Hair follicle dermal papilla cell (primary cell): ENCODE results near the gene FYB1. TPM values are rescaled to one million over a fixed set of nuclear protein-coding genes. Genes with fewer than 3 reads are reported as not detected.

Source experiments
- total RNA-seq: library from RNA; depleted of rRNA; stranded (reverse); fragments of >200 nt; gene quantifications from 2 replicates; pipeline ENCODE4 v1.2.3, GENCODE V29; 2012

The FYB1 gene, protein sequence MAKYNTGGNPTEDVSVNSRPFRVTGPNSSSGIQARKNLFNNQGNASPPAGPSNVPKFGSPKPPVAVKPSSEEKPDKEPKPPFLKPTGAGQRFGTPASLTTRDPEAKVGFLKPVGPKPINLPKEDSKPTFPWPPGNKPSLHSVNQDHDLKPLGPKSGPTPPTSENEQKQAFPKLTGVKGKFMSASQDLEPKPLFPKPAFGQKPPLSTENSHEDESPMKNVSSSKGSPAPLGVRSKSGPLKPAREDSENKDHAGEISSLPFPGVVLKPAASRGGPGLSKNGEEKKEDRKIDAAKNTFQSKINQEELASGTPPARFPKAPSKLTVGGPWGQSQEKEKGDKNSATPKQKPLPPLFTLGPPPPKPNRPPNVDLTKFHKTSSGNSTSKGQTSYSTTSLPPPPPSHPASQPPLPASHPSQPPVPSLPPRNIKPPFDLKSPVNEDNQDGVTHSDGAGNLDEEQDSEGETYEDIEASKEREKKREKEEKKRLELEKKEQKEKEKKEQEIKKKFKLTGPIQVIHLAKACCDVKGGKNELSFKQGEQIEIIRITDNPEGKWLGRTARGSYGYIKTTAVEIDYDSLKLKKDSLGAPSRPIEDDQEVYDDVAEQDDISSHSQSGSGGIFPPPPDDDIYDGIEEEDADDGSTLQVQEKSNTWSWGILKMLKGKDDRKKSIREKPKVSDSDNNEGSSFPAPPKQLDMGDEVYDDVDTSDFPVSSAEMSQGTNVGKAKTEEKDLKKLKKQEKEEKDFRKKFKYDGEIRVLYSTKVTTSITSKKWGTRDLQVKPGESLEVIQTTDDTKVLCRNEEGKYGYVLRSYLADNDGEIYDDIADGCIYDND
- 0.12 and 0.32 TPM in 2 replicates for total RNA-seq

DNA sequence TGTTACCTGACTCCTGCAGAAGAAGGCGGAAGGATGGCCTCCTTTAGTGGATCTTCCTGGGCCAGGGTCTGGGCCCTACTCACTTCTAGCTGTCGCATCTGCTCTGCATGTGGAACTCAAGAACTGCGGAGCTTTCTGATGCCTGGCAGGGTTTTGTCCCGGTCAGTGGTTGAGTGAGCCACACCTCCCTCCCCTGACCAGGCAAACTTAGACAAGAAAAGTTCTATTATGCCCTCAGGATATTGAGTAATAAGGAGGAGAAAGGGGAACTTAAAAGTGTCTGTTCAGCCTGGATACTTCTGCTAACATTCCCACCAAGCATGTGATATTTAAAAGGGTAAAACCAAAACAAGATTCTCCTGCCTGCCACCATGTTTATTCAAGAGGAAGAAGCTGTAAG lies at the start of gene FYB1:
TSS of gene FYB1 (minus strand) at position 127 of the 400 bp plus-strand sequence. CDS start 16,603 bp downstream, outside the sequence.

DNA sequence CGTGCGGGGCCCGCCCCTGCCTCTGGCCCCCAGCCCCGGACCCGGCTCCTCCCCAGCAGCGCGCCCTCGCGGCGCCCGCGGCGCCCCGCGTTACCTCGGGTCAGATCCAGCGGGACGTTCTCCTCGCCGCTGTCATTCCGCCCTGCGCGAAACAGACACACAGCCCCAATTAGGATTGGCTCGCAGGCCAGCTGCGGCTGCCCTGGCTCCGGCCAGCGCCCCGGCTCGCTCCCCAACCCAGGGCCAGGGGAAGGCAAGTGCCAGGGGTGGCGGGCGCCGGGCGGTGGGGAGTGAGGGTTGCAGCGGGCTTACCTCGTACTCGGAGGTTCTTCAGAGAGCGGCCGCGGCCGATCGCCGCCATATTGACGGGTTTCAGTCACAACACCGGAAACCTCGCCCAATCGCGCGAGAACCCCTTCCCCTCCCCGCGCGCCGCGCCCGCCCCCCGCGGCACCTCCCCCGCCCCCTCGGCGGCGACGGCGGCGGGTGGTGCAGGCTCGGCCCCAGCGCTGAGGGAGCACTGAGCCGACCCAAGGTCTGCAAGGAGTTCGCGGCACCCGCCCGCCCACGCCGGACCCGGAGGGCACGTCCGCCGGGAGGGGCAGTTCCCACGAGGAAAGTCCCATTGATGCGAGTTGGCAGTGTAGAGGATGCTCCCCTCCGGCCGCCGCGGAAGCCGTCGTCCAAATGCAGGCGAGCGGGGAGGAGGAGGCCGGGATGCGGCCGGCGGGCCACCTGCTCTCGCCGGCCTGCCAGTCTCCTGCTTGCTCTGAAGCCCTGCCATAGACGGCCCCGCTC lies 145.1 kb downstream of the FYB1 start, which contains the start of gene RICTOR:
TSS of gene RICTOR (minus strand) at position 383 of the 798 bp plus-strand sequence. CDS start at position 361, 22 bp downstream.

Other genes with a start within 250 kb of the FYB1 start
- 32.7 and 40.1 TPM in 2 replicates for gene RICTOR, start 145.2 kb downstream of the FYB1 start, total RNA-seq
- gene C9, start 144.9 kb upstream of the FYB1 start, total RNA-seq: 0.16 and 0.24 TPM in 2 replicates
- gene DAB2, start 205.4 kb upstream of the FYB1 start, total RNA-seq: 520 and 796 TPM in 2 replicates